HepG2 (cell line): Measurements from ENCODE around the gene PTPRH. TPM values are rescaled to one million over a fixed set of nuclear protein-coding genes. Genes with fewer than 3 reads are reported as not detected.

Experiments
- CHD2 ChIP-seq: IDR thresholded peaks from 2 replicates; pipeline ENCODE4 v1.6.1; 2011; ENCODE audit warnings: low read depth, low read length, improper control_type of control experiment
- MATR3 ChIP-seq: sonication (generic); formaldehyde crosslinking; IDR thresholded peaks from 2 replicates; pipeline ENCODE4 v1.4.0; 2020; ENCODE audit warnings: missing genetic modification reagents
- MIER2 ChIP-seq: IDR thresholded peaks from 2 replicates; pipeline ENCODE4 v1.6.1; 2016; ENCODE audit warnings: missing biosample characterization, missing genetic modification reagents
- PAX8 ChIP-seq: sonication (generic); formaldehyde crosslinking; IDR thresholded peaks from 2 replicates; pipeline ENCODE4 v1.8.0; 2022; ENCODE audit warnings: mild to moderate bottlenecking, missing genetic modification reagents, borderline replicate concordance
- RBAK ChIP-seq: sonication (generic); formaldehyde crosslinking; IDR thresholded peaks from 2 replicates; pipeline ENCODE4 v1.5.1; 2020; ENCODE audit warnings: mild to moderate bottlenecking, missing genetic modification reagents
- SMAD3 ChIP-seq: sonication (generic); formaldehyde crosslinking; IDR thresholded peaks from 2 replicates; pipeline ENCODE4 v1.4.0; 2020; ENCODE audit warnings: missing genetic modification reagents
- TEAD3 ChIP-seq: optimal IDR thresholded peaks from 2 replicates; pipeline ENCODE3; 2016; ENCODE audit warnings: borderline replicate concordance
- ZBTB40 ChIP-seq, 2 experiments: fragments of 450-650 bp in 1 of 2; sonication (generic) in 1 of 2; formaldehyde crosslinking in 1 of 2; IDR thresholded peaks; 2 replicates each; pipeline versions ENCODE4 v1.6.1 to v1.8.0; 2016 to 2022; ENCODE audit warnings: antibody characterized with exemption in 1 of 2, mild to moderate bottlenecking in 1 of 2, missing genetic modification reagents in 1 of 2
- ZBTB44 ChIP-seq: sonication (generic); formaldehyde crosslinking; IDR thresholded peaks from 2 replicates; pipeline ENCODE4 v1.4.0; 2020; ENCODE audit warnings: missing genetic modification reagents
- ZFP82 ChIP-seq: sonication (generic); formaldehyde crosslinking; IDR thresholded peaks from 2 replicates; pipeline ENCODE4 v1.5.1; 2020; ENCODE audit warnings: mild to moderate bottlenecking, missing genetic modification reagents, borderline replicate concordance
- ZNF124 ChIP-seq: sonication (generic); formaldehyde crosslinking; IDR thresholded peaks from 2 replicates; pipeline ENCODE4 v1.4.0; 2020; ENCODE audit warnings: missing genetic modification reagents
- ZNF75D ChIP-seq: sonication (generic); formaldehyde crosslinking; IDR thresholded peaks from 2 replicates; pipeline ENCODE4 v1.8.1; 2023; ENCODE audit warnings: missing genetic modification reagents, mild to moderate bottlenecking, borderline replicate concordance
- polyA plus RNA-seq, 8 experiments: library from polyadenylated mRNA; depleted of rRNA in 3 of 8; stranded (reverse) in 7 of 8; unstranded in 1 of 8; fragments of >200 nt; fragmentation: Illumina TruSeq in 4 of 8; extraction: Trizol in 4 of 8; gene quantifications; 2 replicates each; pipeline versions ENCODE4 v1.2.1 to v1.2.3, GENCODE V29; 2011 to 2016; ENCODE audit warnings: low read depth in 4 of 8, missing spikeins in 1 of 8, mixed read lengths in 1 of 8; ENCODE audit not compliant: insufficient read depth in 1 of 8
- total RNA-seq, 5 experiments: library from RNA; depleted of rRNA; stranded (reverse); fragments of >200 nt; fragmentation: Illumina TruSeq; extraction: Trizol; gene quantifications; 2 replicates each; pipeline ENCODE4 v1.2.3, GENCODE V29; 2016; ENCODE audit warnings: low read depth in 1 of 5
- TF ChIP-seq, protein P1 (sequence below): IDR thresholded peaks from 2 replicates; pipeline ENCODE4 v1.6.1; 2016; ENCODE audit warnings: low read depth
- TF ChIP-seq, protein P2 (sequence below): sonication (generic); formaldehyde crosslinking; conservative IDR thresholded peaks from 2 replicates; pipeline ENCODE4 v1.8.0; 2022; ENCODE audit warnings: mild to moderate bottlenecking, moderate library complexity, missing genetic modification reagents

The PTPRH gene
- total and polyA plus RNA-seq, 2 of the 13 experiments (the other 11 are each of a cell fraction or from before 2014, with no cell fraction given): 14.7 to 125 TPM

DNA sequence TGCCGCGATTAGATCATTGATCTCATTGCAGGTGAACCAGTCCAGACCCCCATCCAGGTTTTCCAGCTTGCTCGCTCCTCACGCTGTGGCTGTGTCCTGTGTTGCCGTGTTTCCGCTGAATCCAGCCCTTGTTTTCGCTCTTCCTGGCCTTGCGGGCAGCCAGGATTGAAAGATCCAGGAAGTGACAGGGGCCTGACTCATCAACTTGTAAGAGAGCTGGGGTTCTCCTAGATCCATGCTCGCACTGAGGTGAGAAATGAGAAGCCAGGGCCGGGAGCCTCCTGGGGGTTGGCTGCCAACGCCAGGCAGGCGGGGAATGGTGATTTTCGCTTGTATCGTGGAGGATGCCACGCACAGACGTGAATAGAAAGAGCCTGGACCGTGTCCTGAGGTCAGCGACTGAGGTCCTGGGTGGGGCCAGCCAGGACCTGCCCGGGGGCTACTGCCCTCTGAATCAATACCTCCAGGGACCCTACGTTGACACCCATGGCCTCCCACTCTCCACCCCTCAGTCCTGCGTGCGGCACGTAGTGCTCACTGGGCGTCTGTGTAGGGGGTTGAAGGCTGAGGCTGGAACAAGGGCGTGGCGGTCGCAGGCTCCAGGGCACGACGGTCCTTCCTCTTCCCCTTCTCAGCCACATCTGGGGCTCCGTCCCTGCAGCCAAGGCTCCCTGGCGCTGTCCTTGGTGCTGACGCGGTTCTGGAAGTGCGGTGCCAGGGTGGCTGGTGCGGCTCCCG is 7.3 kb upstream of the PTPRH start (continued):
- TF ChIP-seq, protein P1, sequence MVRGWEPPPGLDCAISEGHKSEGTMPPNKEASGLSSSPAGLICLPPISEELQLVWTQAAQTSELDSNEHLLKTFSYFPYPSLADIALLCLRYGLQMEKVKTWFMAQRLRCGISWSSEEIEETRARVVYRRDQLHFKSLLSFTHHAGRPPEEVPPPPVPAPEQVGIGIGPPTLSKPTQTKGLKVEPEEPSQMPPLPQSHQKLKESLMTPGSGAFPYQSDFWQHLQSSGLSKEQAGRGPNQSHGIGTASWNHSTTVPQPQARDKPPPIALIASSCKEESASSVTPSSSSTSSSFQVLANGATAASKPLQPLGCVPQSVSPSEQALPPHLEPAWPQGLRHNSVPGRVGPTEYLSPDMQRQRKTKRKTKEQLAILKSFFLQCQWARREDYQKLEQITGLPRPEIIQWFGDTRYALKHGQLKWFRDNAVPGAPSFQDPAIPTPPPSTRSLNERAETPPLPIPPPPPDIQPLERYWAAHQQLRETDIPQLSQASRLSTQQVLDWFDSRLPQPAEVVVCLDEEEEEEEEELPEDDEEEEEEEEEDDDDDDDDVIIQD (CRISPR knock-in tag): peak; percentile 23
- peak; percentile 99 for TF ChIP-seq ZBTB44 (CRISPR knock-in tag)
- TF ChIP-seq RBAK (CRISPR knock-in tag): peak; percentile 42; the same call in 1 of the 2 replicates
- TF ChIP-seq SMAD3 (CRISPR knock-in tag): peak; percentile 95
- TF ChIP-seq ZNF124: peak; percentile 77
- peak; percentile 43; the same call in 1 of the 2 replicates for TF ChIP-seq CHD2
- TF ChIP-seq MATR3 (CRISPR knock-in tag): no peak
- TF ChIP-seq TEAD3 (CRISPR knock-in tag): peak; percentile 75
- peak; percentile 98 for TF ChIP-seq MIER2 (CRISPR knock-in tag)
- TF ChIP-seq PAX8: peak; percentile 90; the same call in 1 of the 2 replicates
- no peak for TF ChIP-seq ZBTB40 (IDR thresholded peaks at IDR 0.05)
- TF ChIP-seq ZBTB40 (CRISPR knock-in tag; IDR thresholded peaks at IDR 0.05): no peak
- peak; percentile 92; the same call in 1 of the 2 replicates for TF ChIP-seq ZNF75D (CRISPR knock-in tag)
- TF ChIP-seq, protein P2, sequence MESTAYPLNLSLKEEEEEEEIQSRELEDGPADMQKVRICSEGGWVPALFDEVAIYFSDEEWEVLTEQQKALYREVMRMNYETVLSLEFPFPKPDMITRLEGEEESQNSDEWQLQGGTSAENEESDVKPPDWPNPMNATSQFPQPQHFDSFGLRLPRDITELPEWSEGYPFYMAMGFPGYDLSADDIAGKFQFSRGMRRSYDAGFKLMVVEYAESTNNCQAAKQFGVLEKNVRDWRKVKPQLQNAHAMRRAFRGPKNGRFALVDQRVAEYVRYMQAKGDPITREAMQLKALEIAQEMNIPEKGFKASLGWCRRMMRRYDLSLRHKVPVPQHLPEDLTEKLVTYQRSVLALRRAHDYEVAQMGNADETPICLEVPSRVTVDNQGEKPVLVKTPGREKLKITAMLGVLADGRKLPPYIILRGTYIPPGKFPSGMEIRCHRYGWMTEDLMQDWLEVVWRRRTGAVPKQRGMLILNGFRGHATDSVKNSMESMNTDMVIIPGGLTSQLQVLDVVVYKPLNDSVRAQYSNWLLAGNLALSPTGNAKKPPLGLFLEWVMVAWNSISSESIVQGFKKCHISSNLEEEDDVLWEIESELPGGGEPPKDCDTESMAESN (CRISPR knock-in tag): peak; percentile 74; the same call in 1 of the 2 replicates
- TF ChIP-seq ZFP82 (CRISPR knock-in tag): no peak
